HCT116 (cell line): ENCODE results near the gene TSSK6. TPM values are rescaled to one million over a fixed set of nuclear protein-coding genes. Genes with fewer than 3 reads are reported as not detected.

Experiments used
- ATAC-seq: fragments of 200-7000 bp; cut with Tn5 transposase; 2 replicates; pipeline ENCODE4 v1.9.1; 2020; ENCODE audit warnings: mild to moderate bottlenecking, moderate library complexity
- BruUV-seq: library from RNA; stranded (reverse); fragments of 400-500 nt; replicated peaks from 2 replicates; lab custom pipeline; 2021; lab: Mats Ljungman, UMichigan
- CTCF ChIA-PET: fragments of 300-600 bp; sonication (Branson Sonifier 250); formaldehyde crosslinking; loops from one replicate; lab custom pipeline; 2021; ENCODE audit warnings: antibody characterized with exemption; lab: Charles Lee
- POLR2A ChIA-PET: fragments of 300-600, 350-600 bp; sonication (Branson Sonifier 250); formaldehyde crosslinking; loops from one replicate; lab custom pipeline; 2021; ENCODE audit warnings: antibody characterized with exemption; lab: Charles Lee
- RAD21 ChIA-PET, 2 experiments: fragments of 300-600 bp; sonication (Branson Sonifier 250); formaldehyde crosslinking; loops; one replicate each; lab custom pipeline; 2023; ENCODE audit warnings: low total read pairs in 2 of 2; ENCODE audit not compliant: uncharacterized antibody in 2 of 2, unreplicated experiment in 2 of 2, low non-redundant PET in 1 of 2; lab: Charles Lee
- DNase-seq: peaks from one replicate; pipeline ENCODE4 v3.0.0-alpha.2; 2010; ENCODE audit warnings: low read depth, low spot score
- H2AFZ ChIP-seq: fragments of 200-600 bp; shearing (Covaris generic), sonication (generic); 2 replicates; pipeline ENCODE4 v1.6.1; 2017; ENCODE audit warnings: low read depth, mixed run types, mixed read lengths, antibody characterized with exemption, low read length; ENCODE audit not compliant: poor library complexity, severe bottlenecking
- H3K27ac ChIP-seq: 2 replicates; pipeline ENCODE4 v1.5.1; 2012; ENCODE audit warnings: low read depth, low read length
- H3K27me3 ChIP-seq: fragments of 200-600 bp; sonication (generic); 2 replicates; pipeline ENCODE4 v1.6.1; 2016; ENCODE audit warnings: mixed run types, low read length, mixed read lengths; ENCODE audit not compliant: insufficient read depth
- H3K36me3 ChIP-seq, 2 experiments: fragments of 200-500 bp in 1 of 2; fragments of 200-600 bp in 1 of 2; sonication (Bioruptor generic) in 1 of 2; sonication (generic) in 1 of 2; 2 replicates each; pipeline versions ENCODE4 v1.5.1 to v1.6.1; 2014 to 2016; ENCODE audit warnings: low read length in 2 of 2, inconsistent platforms in 1 of 2, mixed read lengths in 1 of 2, mixed run types in 1 of 2; ENCODE audit not compliant: insufficient read depth in 2 of 2, control insufficient read depth in 1 of 2
- H3K4me1 ChIP-seq, 2 experiments: fragments of 200-600 bp in 1 of 2; sonication (generic) in 1 of 2; 2 replicates each; pipeline versions ENCODE4 v1.5.1 to v1.6.1; 2012 to 2017; ENCODE audit warnings: low read length in 2 of 2, inconsistent platforms in 1 of 2, mild to moderate bottlenecking in 1 of 2, mixed read lengths in 1 of 2, mixed run types in 1 of 2, moderate library complexity in 1 of 2; ENCODE audit not compliant: insufficient read depth in 2 of 2, control insufficient read depth in 1 of 2
- H3K4me2 ChIP-seq: fragments of 200-600 bp; sonication (generic); 2 replicates; pipeline ENCODE4 v1.6.1; 2017; ENCODE audit warnings: mixed run types, low read length, mixed read lengths
- H3K4me3 ChIP-seq, 2 experiments: fragments of 200-600 bp in 1 of 2; sonication (generic) in 1 of 2; replicated peaks in 1 of 2; 2 replicates each; pipeline ENCODE4 v1.5.1; 2011 to 2016; ENCODE audit warnings: low read length in 2 of 2, control low read depth in 1 of 2, low read depth in 1 of 2, mild to moderate bottlenecking in 1 of 2, mixed read lengths in 1 of 2, mixed run types in 1 of 2
- H3K79me2 ChIP-seq: fragments of 200-600 bp; sonication (generic); 2 replicates; pipeline ENCODE4 v1.6.1; 2017; ENCODE audit warnings: mild to moderate bottlenecking, mixed run types, low read length, moderate library complexity, mixed read lengths; ENCODE audit not compliant: insufficient read depth
- H3K9ac ChIP-seq: fragments of 200-600 bp; sonication (generic); 2 replicates; pipeline ENCODE4 v1.6.1; 2016; ENCODE audit warnings: low read length, mixed read lengths
- H3K9me2 ChIP-seq: fragments of 200-600 bp; sonication (generic), shearing (Covaris generic); 2 replicates; pipeline ENCODE4 v1.6.1; 2017; ENCODE audit warnings: mixed run types, mild to moderate bottlenecking, moderate library complexity; ENCODE audit not compliant: insufficient read depth
- H3K9me3 ChIP-seq, 2 experiments: fragments of 200-500 bp in 1 of 2; fragments of 200-600 bp in 1 of 2; sonication (Bioruptor generic) in 1 of 2; sonication (generic) in 1 of 2; 2 replicates each; pipeline ENCODE4 v1.6.1; 2014 to 2017; ENCODE audit warnings: low read length in 2 of 2, mixed read lengths in 2 of 2, inconsistent platforms in 1 of 2, low read depth in 1 of 2, mild to moderate bottlenecking in 1 of 2, mixed run types in 1 of 2, moderate library complexity in 1 of 2; ENCODE audit not compliant: control insufficient read depth in 1 of 2, insufficient read depth in 1 of 2
- H4K20me1 ChIP-seq: fragments of 200-600 bp; sonication (generic), shearing (Covaris generic); 2 replicates; pipeline ENCODE4 v1.6.1; 2017; ENCODE audit warnings: mixed run types, mild to moderate bottlenecking, moderate library complexity; ENCODE audit not compliant: insufficient read depth
- ATF3 ChIP-seq: IDR thresholded peaks from 2 replicates; pipeline ENCODE4 v1.6.1; 2012
- ELF1 ChIP-seq: IDR thresholded peaks from 2 replicates; pipeline ENCODE4 v1.6.1; 2012; ENCODE audit warnings: low read depth, borderline replicate concordance
- JUND ChIP-seq: IDR thresholded peaks from 2 replicates; pipeline ENCODE4 v1.6.1; 2012
- SRF ChIP-seq: IDR thresholded peaks from 2 replicates; pipeline ENCODE4 v1.6.1; 2012; ENCODE audit warnings: low read depth
- YY1 ChIP-seq: IDR thresholded peaks from 2 replicates; pipeline ENCODE4 v1.6.1; 2011; ENCODE audit warnings: low read length, low read depth, moderate library complexity, mild to moderate bottlenecking; ENCODE audit not compliant: insufficient replicate concordance; ENCODE audit errors: extremely low read depth
- ZFX ChIP-seq: fragments of 450-650 bp; IDR thresholded peaks from 2 replicates; pipeline ENCODE4 v1.6.1; 2017
- intact Hi-C: fragments of 100-400 bp; cut with micrococcal nuclease; formaldehyde crosslinking; loops from 2 replicates; pipeline ENCODE4 v1.10.0; 2022
- total RNA-seq: library from RNA; stranded (reverse); gene quantifications from one replicate; pipeline ENCODE4 v1.2.1, GENCODE V29; 2021; ENCODE audit not compliant: unreplicated experiment
- TF ChIP-seq, protein P1 (sequence below): IDR thresholded peaks from 2 replicates; pipeline ENCODE4 v1.6.1; 2011; ENCODE audit warnings: mild to moderate bottlenecking, low read length, moderate library complexity; ENCODE audit not compliant: insufficient replicate concordance; ENCODE audit errors: extremely low read depth
- TF ChIP-seq, protein P2 (sequence below), 3 experiments: fragments of 200-600 bp in 1 of 3; sonication (generic) in 1 of 3; IDR thresholded peaks in 2 of 3; conservative IDR thresholded peaks in 1 of 3; 2 replicates each; pipeline ENCODE4 v1.5.1; 2012 to 2017; ENCODE audit warnings: low read depth in 2 of 3, low read length in 2 of 3, antibody characterized with exemption in 1 of 3, borderline replicate concordance in 1 of 3, control low read depth in 1 of 3, mild to moderate bottlenecking in 1 of 3, mixed read lengths in 1 of 3, mixed run types in 1 of 3, moderate library complexity in 1 of 3; ENCODE audit not compliant: insufficient read depth in 1 of 3

Gene TSSK6
- total RNA-seq, 1 experiment from 2014 or later = 4.1 TPM

DNA sequence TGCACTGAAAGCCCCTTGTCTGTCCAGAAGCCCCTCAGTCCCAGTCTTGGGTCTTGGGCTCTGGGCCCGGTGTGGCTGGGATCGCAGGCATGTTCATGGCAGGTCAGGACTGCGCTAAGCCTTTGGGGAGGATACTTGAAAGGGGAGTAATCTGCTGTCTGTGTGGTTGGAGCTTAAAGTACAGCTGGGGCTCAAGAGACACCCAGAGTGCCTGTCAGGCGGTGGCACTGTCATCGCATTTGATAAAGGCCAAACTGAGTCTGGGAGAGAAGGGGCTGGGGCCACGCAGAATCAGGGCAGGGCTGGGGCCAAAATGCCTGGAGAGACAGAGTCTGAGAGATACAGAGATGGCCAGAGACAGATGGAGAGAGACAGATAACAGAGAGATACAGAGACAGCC lies 18.5 kb upstream of the TSSK6 start:
- no peak overlapping the region for H3K4me3 ChIP-seq
- ATAC-seq (no peak), DNase-seq (no peak)
- H3K9me2 ChIP-seq = no peaks in the 10 kb centered on the region
- H3K4me1 ChIP-seq = peaks cover 1 to 8% of the 10 kb centered on the region in 2 experiments; a peak in 2 of 4 replicates
- H2AFZ ChIP-seq = no peak overlapping the region
- no peaks in the 10 kb centered on the region for H3K9me3 ChIP-seq
- TF ChIP-seq ZFX (no peak), SRF (no peak), JUND (no peak), ELF1 (no peak), ATF3 (no peak), YY1 (no peak)
- TF ChIP-seq, protein P1, sequence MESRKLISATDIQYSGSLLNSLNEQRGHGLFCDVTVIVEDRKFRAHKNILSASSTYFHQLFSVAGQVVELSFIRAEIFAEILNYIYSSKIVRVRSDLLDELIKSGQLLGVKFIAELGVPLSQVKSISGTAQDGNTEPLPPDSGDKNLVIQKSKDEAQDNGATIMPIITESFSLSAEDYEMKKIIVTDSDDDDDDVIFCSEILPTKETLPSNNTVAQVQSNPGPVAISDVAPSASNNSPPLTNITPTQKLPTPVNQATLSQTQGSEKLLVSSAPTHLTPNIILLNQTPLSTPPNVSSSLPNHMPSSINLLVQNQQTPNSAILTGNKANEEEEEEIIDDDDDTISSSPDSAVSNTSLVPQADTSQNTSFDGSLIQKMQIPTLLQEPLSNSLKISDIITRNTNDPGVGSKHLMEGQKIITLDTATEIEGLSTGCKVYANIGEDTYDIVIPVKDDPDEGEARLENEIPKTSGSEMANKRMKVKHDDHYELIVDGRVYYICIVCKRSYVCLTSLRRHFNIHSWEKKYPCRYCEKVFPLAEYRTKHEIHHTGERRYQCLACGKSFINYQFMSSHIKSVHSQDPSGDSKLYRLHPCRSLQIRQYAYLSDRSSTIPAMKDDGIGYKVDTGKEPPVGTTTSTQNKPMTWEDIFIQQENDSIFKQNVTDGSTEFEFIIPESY = no peak
- TF ChIP-seq, protein P2, sequence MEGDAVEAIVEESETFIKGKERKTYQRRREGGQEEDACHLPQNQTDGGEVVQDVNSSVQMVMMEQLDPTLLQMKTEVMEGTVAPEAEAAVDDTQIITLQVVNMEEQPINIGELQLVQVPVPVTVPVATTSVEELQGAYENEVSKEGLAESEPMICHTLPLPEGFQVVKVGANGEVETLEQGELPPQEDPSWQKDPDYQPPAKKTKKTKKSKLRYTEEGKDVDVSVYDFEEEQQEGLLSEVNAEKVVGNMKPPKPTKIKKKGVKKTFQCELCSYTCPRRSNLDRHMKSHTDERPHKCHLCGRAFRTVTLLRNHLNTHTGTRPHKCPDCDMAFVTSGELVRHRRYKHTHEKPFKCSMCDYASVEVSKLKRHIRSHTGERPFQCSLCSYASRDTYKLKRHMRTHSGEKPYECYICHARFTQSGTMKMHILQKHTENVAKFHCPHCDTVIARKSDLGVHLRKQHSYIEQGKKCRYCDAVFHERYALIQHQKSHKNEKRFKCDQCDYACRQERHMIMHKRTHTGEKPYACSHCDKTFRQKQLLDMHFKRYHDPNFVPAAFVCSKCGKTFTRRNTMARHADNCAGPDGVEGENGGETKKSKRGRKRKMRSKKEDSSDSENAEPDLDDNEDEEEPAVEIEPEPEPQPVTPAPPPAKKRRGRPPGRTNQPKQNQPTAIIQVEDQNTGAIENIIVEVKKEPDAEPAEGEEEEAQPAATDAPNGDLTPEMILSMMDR (IDR thresholded peaks at IDR 0.05 in 2 of 3, conservative IDR thresholded peaks at IDR 0.05 in 1 of 3; ENCODE audit: borderline replicate concordance in 1 of 3, insufficient read depth in 1 of 3, low read depth in 2 of 3, low read length in 2 of 3) = no peak
- no peaks in the 10 kb centered on the region; a peak in 1 of 4 replicates for H3K36me3 ChIP-seq
- RAD21 ChIA-PET = no interaction called here
- no peak overlapping the region for H3K27ac ChIP-seq
- H3K4me2 ChIP-seq = no peak overlapping the region
- CTCF ChIA-PET = interaction anchor here (4.8 kb wide), 1 partner anchor 110 kb away, joined by 21 read pairs; the partner anchor contains the start of gene GMIP
- BruUV-seq = TSS peak; percentile 17
- POLR2A ChIA-PET = no interaction called here
- no peaks in the 10 kb centered on the region for H3K79me2 ChIP-seq
- intact Hi-C loops = no loop called here
- no peaks in the 10 kb centered on the region for H3K27me3 ChIP-seq
- H4K20me1 ChIP-seq = no peaks in the 10 kb centered on the region
- no peak overlapping the region for H3K9ac ChIP-seq
